ENCODE results near the gene STX2.
"Not testable (repeated sequence)": the region's sequence is repeated elsewhere in the genome, so short reads cannot be mapped to it uniquely, and the experiment has no call there.

The STX2 gene

GRCh38 chr12:130761537-130762318 is 77.3 kb downstream of the STX2 start:
- no peak for DNase-seq

- DNase-seq = no peak
These were observed 84.7 kb downstream of the STX2 start for GRCh38 chr12:130754234-130754901.

GRCh38 chr12:130752692-130753230 is 86.3 kb downstream of the STX2 start:
- DNase-seq = no peak

- DNase-seq = not testable (repeated sequence)
These were observed 87.0 kb downstream of the STX2 start for GRCh38 chr12:130752037-130752436.

- DNase-seq = no peak
These were observed 90.3 kb downstream of the STX2 start for GRCh38 chr12:130748786-130749185.

- DNase-seq = peak; percentile 24
These were observed 90.9 kb downstream of the STX2 start for GRCh38 chr12:130747867-130748740.

- DNase-seq = no peak
These were observed 92.5 kb downstream of the STX2 start for GRCh38 chr12:130746546-130746945.

GRCh38 chr12:130745921-130746320 is 93.1 kb downstream of the STX2 start:
- no peak for DNase-seq

- DNase-seq = no peak
These were observed 94.8 kb downstream of the STX2 start for GRCh38 chr12:130744274-130744673.

GRCh38 chr12:130743606-130744005 is 95.4 kb downstream of the STX2 start:
- DNase-seq = no peak

GRCh38 chr12:130743176-130743575 is 95.9 kb downstream of the STX2 start:
- no peak for DNase-seq

- no peak for DNase-seq
These were observed 96.3 kb downstream of the STX2 start for GRCh38 chr12:130742716-130743115.

GRCh38 chr12:130742112-130742511 is 96.9 kb downstream of the STX2 start:
- DNase-seq = no peak

Measured in NCI-H1048 (cell line).